CD4-positive, alpha-beta memory T cell (primary cell): ENCODE measurements around the gene RMI2. TPM values are rescaled to one million over a fixed set of nuclear protein-coding genes. Genes with fewer than 3 reads are reported as not detected.

Experiments
- CTCF ChIA-PET: fragments of 350-600 bp; sonication (Branson Sonifier 250); formaldehyde crosslinking; loops from one replicate; lab custom pipeline; 2021; ENCODE audit warnings: inconsistent platforms; ENCODE audit not compliant: partially characterized antibody; lab: Charles Lee
- POLR2A ChIA-PET: fragments of 350-600 bp; sonication (Branson Sonifier 250); formaldehyde crosslinking; loops from one replicate; lab custom pipeline; 2021; ENCODE audit not compliant: partially characterized antibody; lab: Charles Lee
- DNase-seq, 5 donors: peaks; one replicate each; pipeline versions ENCODE4 v3.0.0 to v3.0.0-alpha.2; 2020 to 2022; ENCODE audit warnings: mixed read lengths in 1 of 5
- H3K27ac ChIP-seq: one replicate; pipeline ENCODE4 v1.7.0; 2013; ENCODE audit warnings: low read depth, low read length
- H3K27me3 ChIP-seq: 2 replicates; pipeline ENCODE4 v1.7.0; 2013; ENCODE audit warnings: mild to moderate bottlenecking, low read length, moderate library complexity; ENCODE audit not compliant: insufficient read depth
- H3K36me3 ChIP-seq: 2 replicates; pipeline ENCODE4 v1.7.0; 2013; ENCODE audit warnings: mild to moderate bottlenecking, low read length, moderate library complexity; ENCODE audit not compliant: insufficient read depth
- H3K4me1 ChIP-seq: 2 replicates; pipeline ENCODE4 v1.7.0; 2013; ENCODE audit warnings: mild to moderate bottlenecking, low read length, moderate library complexity; ENCODE audit not compliant: insufficient read depth
- H3K4me3 ChIP-seq, 2 donors: one replicate each; pipeline ENCODE4 v1.7.0; 2013; ENCODE audit warnings: low read length in 2 of 2, mild to moderate bottlenecking in 1 of 2
- H3K9me3 ChIP-seq, 2 donors: one replicate each; pipeline ENCODE4 v1.7.0; 2013; ENCODE audit warnings: low read length in 2 of 2, control low read depth in 1 of 2; ENCODE audit not compliant: control insufficient read depth in 1 of 2
- H3K27ac Mint-ChIP-seq, 7 donors: one replicate each; pipeline ENCODE4 v1.8.0; 2020 to 2021; ENCODE audit warnings: mixed read lengths in 7 of 7, mild to moderate bottlenecking in 6 of 7, inconsistent platforms in 3 of 7, moderate library complexity in 3 of 7
- H3K27me3 Mint-ChIP-seq, 2 donors: one replicate each; pipeline ENCODE4 v1.8.0; 2020 to 2021; ENCODE audit warnings: mixed read lengths in 2 of 2
- H3K36me3 Mint-ChIP-seq, 2 donors: one replicate each; pipeline ENCODE4 v1.8.0; 2020 to 2021; ENCODE audit warnings: mixed read lengths in 2 of 2, inconsistent platforms in 1 of 2, mild to moderate bottlenecking in 1 of 2
- H3K4me1 Mint-ChIP-seq, 4 donors: one replicate each; pipeline ENCODE4 v1.8.0; 2020 to 2021; ENCODE audit warnings: mixed read lengths in 4 of 4, mild to moderate bottlenecking in 1 of 4
- H3K4me3 Mint-ChIP-seq, 8 donors: one replicate each; pipeline ENCODE4 v1.8.0; 2020 to 2021; ENCODE audit warnings: mixed read lengths in 8 of 8, mild to moderate bottlenecking in 7 of 8, moderate library complexity in 6 of 8, inconsistent platforms in 3 of 8
- H3K9me3 Mint-ChIP-seq, 8 donors: one replicate each; pipeline ENCODE4 v1.8.0; 2020 to 2021; ENCODE audit warnings: mixed read lengths in 8 of 8, mild to moderate bottlenecking in 5 of 8, inconsistent platforms in 3 of 8, moderate library complexity in 1 of 8
- intact Hi-C: fragments of 100-400 bp; cut with micrococcal nuclease; formaldehyde crosslinking; loops from one replicate; pipeline ENCODE4 v1.15.1; 2023
- polyA plus RNA-seq, 2 donors: library from polyadenylated mRNA; unstranded; fragments of 300-500 nt; fragmentation: Illumina TruSeq; gene quantifications; one replicate each; pipeline ENCODE4 v1.2.3, GENCODE V29; 2021
- total RNA-seq, 2 experiments: library from RNA; stranded (reverse); gene quantifications; one replicate each; pipeline ENCODE4 v1.2.3, GENCODE V29; 2021

RMI2 gene
- total and polyA plus RNA-seq, 4 experiments from 2014 or later, result 1.5 to 4.0 (median 1.7) TPM

- H3K27ac ChIP-seq, result no peak overlapping the region
- Mint-ChIP-seq H3K27ac (no peak overlapping the region), H3K27me3 (peaks cover 0 to 2% of the 10 kb centered on the region in 2 donors), H3K4me3 (no peak overlapping the region), H3K36me3 (no peaks in the 10 kb centered on the region), H3K9me3 (no peaks in the 10 kb centered on the region), H3K4me1 (peaks cover 10 to 21% (median 14%) of the 10 kb centered on the region in 4 donors)
- no peak for DNase-seq
- peaks cover 17% of the 10 kb centered on the region for H3K4me1 ChIP-seq
- H3K9me3 ChIP-seq, result no peaks in the 10 kb centered on the region
- H3K27me3 ChIP-seq, result no peaks in the 10 kb centered on the region
- ChIA-PET CTCF (no interaction called here), POLR2A (interaction anchor here (1.5 kb wide), 1 partner anchor 93 kb away, joined by 3 read pairs; the partner anchor contains the start of gene SOCS1)
- no peaks in the 10 kb centered on the region for H3K36me3 ChIP-seq
- intact Hi-C loops, result no loop called here
- H3K4me3 ChIP-seq, result no peak overlapping the region
Measured at GRCh38 chr16:11348737-11349598, 3.7 kb downstream of the RMI2 start.

- POLR2A ChIA-PET, result interaction anchor here (1.5 kb wide), 1 partner anchor 94 kb away, joined by 3 read pairs; the partner anchor contains the start of gene SOCS1
- peaks cover 21% of the 10 kb centered on the region for H3K4me1 ChIP-seq
- no peak overlapping the region for H3K4me3 Mint-ChIP-seq
- peaks cover 2% of the 10 kb centered on the region in 2 donors for H3K27me3 Mint-ChIP-seq
- DNase-seq, result no peak
- CTCF ChIA-PET, result no interaction called here
- H3K36me3 ChIP-seq, result no peaks in the 10 kb centered on the region
- H3K4me1 Mint-ChIP-seq, result peaks cover 16 to 27% (median 20%) of the 10 kb centered on the region in 4 donors
- no peaks in the 10 kb centered on the region for H3K9me3 ChIP-seq
- H3K9me3 Mint-ChIP-seq, result no peaks in the 10 kb centered on the region
- intact Hi-C loops, result no loop called here
- H3K36me3 Mint-ChIP-seq, result no peaks in the 10 kb centered on the region
- no peaks in the 10 kb centered on the region for H3K27me3 ChIP-seq
- H3K27ac ChIP-seq, result no peak overlapping the region
- no peak overlapping the region for H3K4me3 ChIP-seq
- H3K27ac Mint-ChIP-seq, result no peak overlapping the region
Measured at GRCh38 chr16:11349599-11350276, 4.5 kb downstream of the RMI2 start.

- intact Hi-C loops, result no loop called here
- H3K4me1 Mint-ChIP-seq, result peaks cover 19 to 29% (median 23%) of the 10 kb centered on the region in 4 donors
- POLR2A ChIA-PET, result interaction anchor here (0.6 to 1.5 kb wide), 2 partner anchors 95 to 98 kb away, joined by 3 read pairs; partner anchors contain the start of gene SOCS1
Measured at GRCh38 chr16:11350519-11350918, 5.3 kb downstream of the RMI2 start.

GRCh38 chr16:11350921-11351335 lies 5.7 kb downstream of the RMI2 start:
- H3K9me3 Mint-ChIP-seq, result no peaks in the 10 kb centered on the region
- Histone ChIP-seq H3K9me3 (no peaks in the 10 kb centered on the region), H3K27ac (no peak overlapping the region), H3K4me1 (peaks cover 29% of the 10 kb centered on the region), H3K27me3 (no peaks in the 10 kb centered on the region), H3K36me3 (no peaks in the 10 kb centered on the region), H3K4me3 (no peak overlapping the region)
- no peak overlapping the region for H3K4me3 Mint-ChIP-seq
- intact Hi-C loops, result no loop called here
- H3K27me3 Mint-ChIP-seq, result peaks cover 2 to 7% of the 10 kb centered on the region in 2 donors
- H3K27ac Mint-ChIP-seq, result no peak overlapping the region
- peaks cover 23 to 31% (median 27%) of the 10 kb centered on the region in 4 donors for H3K4me1 Mint-ChIP-seq
- H3K36me3 Mint-ChIP-seq, result no peaks in the 10 kb centered on the region
- DNase-seq, result no peak
- POLR2A ChIA-PET, result interaction anchor here (0.6 kb wide), 1 partner anchor 99 kb away, joined by 3 read pairs; no protein-coding TSS in a partner anchor
- CTCF ChIA-PET, result interaction anchor here (0.9 kb wide), 1 partner anchor 744 kb away, joined by 3 read pairs; no protein-coding TSS in a partner anchor

More at GRCh38 chr16:11350519-11350918, 5.3 kb downstream of the RMI2 start:
- Mint-ChIP-seq H3K36me3 (no peaks in the 10 kb centered on the region), H3K9me3 (no peaks in the 10 kb centered on the region), H3K27ac (no peak overlapping the region), H3K27me3 (peaks cover 2 to 5% of the 10 kb centered on the region in 2 donors), H3K4me3 (no peak overlapping the region)
- Histone ChIP-seq H3K4me3 (no peak overlapping the region), H3K36me3 (no peaks in the 10 kb centered on the region), H3K27ac (no peak overlapping the region), H3K4me1 (peaks cover 29% of the 10 kb centered on the region), H3K27me3 (no peaks in the 10 kb centered on the region), H3K9me3 (no peaks in the 10 kb centered on the region)
- no peak for DNase-seq
- CTCF ChIA-PET, result no interaction called here

- Mint-ChIP-seq H3K9me3 (no peaks in the 10 kb centered on the region), H3K36me3 (no peaks in the 10 kb centered on the region), H3K4me3 (no peak overlapping the region), H3K27me3 (peaks cover 2 to 14% of the 10 kb centered on the region in 2 donors), H3K27ac (peak overlapping the region in 1 of 7 donors; percentile 3), H3K4me1 (peaks cover 28 to 47% (median 33%) of the 10 kb centered on the region in 4 donors)
- intact Hi-C loops, result no loop called here
- peaks cover 36% of the 10 kb centered on the region for H3K4me1 ChIP-seq
- H3K27ac ChIP-seq, result no peak overlapping the region
- H3K4me3 ChIP-seq, result no peak overlapping the region
- no peaks in the 10 kb centered on the region for H3K9me3 ChIP-seq
- no peaks in the 10 kb centered on the region for H3K27me3 ChIP-seq
- ChIA-PET CTCF (interaction anchor here (1.0 to 3.6 kb wide), 5 partner anchors 43 to 390 kb away, joined by 3 to 36 read pairs (median 6); no protein-coding TSS in a partner anchor), POLR2A (interaction anchor here (0.6 to 3.8 kb wide), 4 partner anchors 26 to 209 kb away, joined by 3 to 38 read pairs (median 4); partner anchors contain the start of gene SOCS1)
- H3K36me3 ChIP-seq, result no peaks in the 10 kb centered on the region
- DNase-seq, result no peak
Measured at GRCh38 chr16:11353158-11353557, 7.9 kb downstream of the RMI2 start.

- H3K4me1 ChIP-seq, result peaks cover 36% of the 10 kb centered on the region
- no peak for DNase-seq
- no peaks in the 10 kb centered on the region for H3K36me3 ChIP-seq
- peaks cover 2 to 16% of the 10 kb centered on the region in 2 donors for H3K27me3 Mint-ChIP-seq
- peaks cover 28 to 51% (median 33%) of the 10 kb centered on the region in 4 donors for H3K4me1 Mint-ChIP-seq
- no peaks in the 10 kb centered on the region for H3K27me3 ChIP-seq
- no peak overlapping the region for H3K27ac ChIP-seq
- H3K4me3 Mint-ChIP-seq, result peak overlapping the region; percentile 72 to 83 (median 78)
- H3K9me3 ChIP-seq, result no peaks in the 10 kb centered on the region
- intact Hi-C loops, result loop anchor here (1.0 to 2.0 kb wide), 3 partner anchors 8 to 26 kb away; partner anchors contain the start of gene RMI2
- peak overlapping the region; percentile 77 to 92 (median 84) for H3K27ac Mint-ChIP-seq
- no peaks in the 10 kb centered on the region for H3K9me3 Mint-ChIP-seq
- POLR2A ChIA-PET, result interaction anchor here (0.8 to 3.8 kb wide), 11 partner anchors 8 to 390 kb away, joined by 3 to 38 read pairs (median 3); partner anchors contain the start of gene SOCS1
- peak overlapping the region in 1 of 2 donors; percentile 32 for H3K4me3 ChIP-seq
- no peaks in the 10 kb centered on the region for H3K36me3 Mint-ChIP-seq
- CTCF ChIA-PET, result interaction anchor here (0.6 to 3.6 kb wide), 7 partner anchors 21 to 391 kb away, joined by 3 to 36 read pairs (median 5); no protein-coding TSS in a partner anchor
Measured at GRCh38 chr16:11354407-11354732, 9.1 kb downstream of the RMI2 start.
